Measurements from ENCODE around the gene SMG7. TPM values are rescaled to one million over a fixed set of nuclear protein-coding genes. Genes with fewer than 3 reads are reported as not detected.

The SMG7 gene
- total RNA-seq, 2 experiments from 2014 or later, result 45.0 to 185 TPM

- no peak overlapping the region for H2AFZ ChIP-seq (ENCODE audit: low read length)
- peak; percentile 79 for DNase-seq (ENCODE audit: low spot score)
- H3K9me2 ChIP-seq (ENCODE audit: insufficient read depth, low read length), result no peaks in the 10 kb centered on the region
- H3K27ac ChIP-seq (ENCODE audit: low read depth, low read length, poor library complexity, severe bottlenecking), result peak overlapping the region; percentile 30
- H4K20me1 ChIP-seq (ENCODE audit: insufficient read depth, low read length), result peaks cover 18% of the 10 kb centered on the region; the same call in 1 of the 2 replicates
- H3K36me3 ChIP-seq (ENCODE audit: insufficient read depth, low read length), result peaks cover 100% of the 10 kb centered on the region
- BruUV-seq (replicated peaks), result no TSS peak
- intact Hi-C loops (cut with micrococcal nuclease; ENCODE audit: unreplicated experiment), result loop anchor here (2.0 kb wide), 1 partner anchor 43 kb away; the partner anchor contains the start of gene NCF2
- ChIA-PET POLR2A (interaction anchor here (0.6 to 1.6 kb wide), 10 partner anchors 8 to 76 kb away, joined by 3 to 7 read pairs (median 3); partner anchors contain the start of gene SMG7), CTCF (ENCODE audit: unreplicated experiment) (interaction anchor here (1.2 kb wide), 1 partner anchor 9 kb away, joined by 3 read pairs; no protein-coding TSS in a partner anchor)
- peaks cover 48% of the 10 kb centered on the region for H3K4me1 ChIP-seq (ENCODE audit: insufficient read depth, low read length, poor library complexity, severe bottlenecking)
- peaks cover 21% of the 10 kb centered on the region; the same call in 1 of the 2 replicates for H3K79me2 ChIP-seq (ENCODE audit: insufficient read depth, low read depth, low read length)
- H3K9me3 ChIP-seq (ENCODE audit: low read length), result no peaks in the 10 kb centered on the region
- TF ChIP-seq, protein P1, sequence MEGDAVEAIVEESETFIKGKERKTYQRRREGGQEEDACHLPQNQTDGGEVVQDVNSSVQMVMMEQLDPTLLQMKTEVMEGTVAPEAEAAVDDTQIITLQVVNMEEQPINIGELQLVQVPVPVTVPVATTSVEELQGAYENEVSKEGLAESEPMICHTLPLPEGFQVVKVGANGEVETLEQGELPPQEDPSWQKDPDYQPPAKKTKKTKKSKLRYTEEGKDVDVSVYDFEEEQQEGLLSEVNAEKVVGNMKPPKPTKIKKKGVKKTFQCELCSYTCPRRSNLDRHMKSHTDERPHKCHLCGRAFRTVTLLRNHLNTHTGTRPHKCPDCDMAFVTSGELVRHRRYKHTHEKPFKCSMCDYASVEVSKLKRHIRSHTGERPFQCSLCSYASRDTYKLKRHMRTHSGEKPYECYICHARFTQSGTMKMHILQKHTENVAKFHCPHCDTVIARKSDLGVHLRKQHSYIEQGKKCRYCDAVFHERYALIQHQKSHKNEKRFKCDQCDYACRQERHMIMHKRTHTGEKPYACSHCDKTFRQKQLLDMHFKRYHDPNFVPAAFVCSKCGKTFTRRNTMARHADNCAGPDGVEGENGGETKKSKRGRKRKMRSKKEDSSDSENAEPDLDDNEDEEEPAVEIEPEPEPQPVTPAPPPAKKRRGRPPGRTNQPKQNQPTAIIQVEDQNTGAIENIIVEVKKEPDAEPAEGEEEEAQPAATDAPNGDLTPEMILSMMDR (conservative IDR thresholded peaks at IDR 0.05; ENCODE audit: low read length), result no peak
- no peak for TF ChIP-seq EZH2phosphoT487 (IDR thresholded peaks at IDR 0.05; ENCODE audit: borderline replicate concordance, low read depth, low read length)
- peak overlapping the region; percentile 56 for H3K4me2 ChIP-seq (ENCODE audit: low read length)
- no peak overlapping the region for H3K4me3 ChIP-seq (ENCODE audit: low read depth, low read length, poor library complexity, severe bottlenecking)
Measured at GRCh38 chr1:183548116-183548515, 75.8 kb downstream of the SMG7 start.

- H3K4me2 ChIP-seq (ENCODE audit: low read length), result no peak overlapping the region
- peaks cover 100% of the 10 kb centered on the region for H3K36me3 ChIP-seq (ENCODE audit: insufficient read depth, low read length)
- CTCF ChIA-PET (ENCODE audit: unreplicated experiment), result no interaction called here
- peaks cover 18% of the 10 kb centered on the region; the same call in 1 of the 2 replicates for H4K20me1 ChIP-seq (ENCODE audit: insufficient read depth, low read length)
- intact Hi-C loops (cut with micrococcal nuclease; ENCODE audit: unreplicated experiment), result no loop called here
- H3K4me1 ChIP-seq (ENCODE audit: insufficient read depth, low read length, poor library complexity, severe bottlenecking), result peaks cover 31% of the 10 kb centered on the region
- POLR2A ChIA-PET, result interaction anchor here (0.9 kb wide), 1 partner anchor 37 kb away, joined by 3 read pairs; no protein-coding TSS in a partner anchor
- H3K27ac ChIP-seq (ENCODE audit: low read depth, low read length, poor library complexity, severe bottlenecking), result no peak overlapping the region
- peaks cover 12% of the 10 kb centered on the region; the same call in 1 of the 2 replicates for H3K79me2 ChIP-seq (ENCODE audit: insufficient read depth, low read depth, low read length)
- no peaks in the 10 kb centered on the region for H3K9me2 ChIP-seq (ENCODE audit: insufficient read depth, low read length)
- H2AFZ ChIP-seq (ENCODE audit: low read length), result no peak overlapping the region
- TF ChIP-seq, protein P1 (conservative IDR thresholded peaks at IDR 0.05; ENCODE audit: low read length), result no peak
- no peak for TF ChIP-seq EZH2phosphoT487 (IDR thresholded peaks at IDR 0.05; ENCODE audit: borderline replicate concordance, low read depth, low read length)
- no peak for DNase-seq (ENCODE audit: low spot score)
- no TSS peak for BruUV-seq (replicated peaks)
- no peak overlapping the region for H3K4me3 ChIP-seq (ENCODE audit: low read depth, low read length, poor library complexity, severe bottlenecking)
- H3K9me3 ChIP-seq (ENCODE audit: low read length), result no peaks in the 10 kb centered on the region
Measured at GRCh38 chr1:183550915-183551314, 78.6 kb downstream of the SMG7 start.

GRCh38 chr1:183551924-183552323, 79.6 kb downstream of the SMG7 start:
- no peaks in the 10 kb centered on the region for H3K9me3 ChIP-seq (ENCODE audit: low read length)
- H3K4me1 ChIP-seq (ENCODE audit: insufficient read depth, low read length, poor library complexity, severe bottlenecking), result peaks cover 21% of the 10 kb centered on the region
- no peaks in the 10 kb centered on the region for H3K9me2 ChIP-seq (ENCODE audit: insufficient read depth, low read length)
- no peak overlapping the region for H3K27ac ChIP-seq (ENCODE audit: low read depth, low read length, poor library complexity, severe bottlenecking)
- no peak for DNase-seq (ENCODE audit: low spot score)
- H2AFZ ChIP-seq (ENCODE audit: low read length), result no peak overlapping the region
- ChIA-PET CTCF (ENCODE audit: unreplicated experiment) (no interaction called here), POLR2A (interaction anchor here (0.9 kb wide), 1 partner anchor 36 kb away, joined by 3 read pairs; no protein-coding TSS in a partner anchor)
- TF ChIP-seq, protein P1 (conservative IDR thresholded peaks at IDR 0.05; ENCODE audit: low read length), result no peak
- no peak for TF ChIP-seq EZH2phosphoT487 (IDR thresholded peaks at IDR 0.05; ENCODE audit: borderline replicate concordance, low read depth, low read length)
- H3K4me3 ChIP-seq (ENCODE audit: low read depth, low read length, poor library complexity, severe bottlenecking), result no peak overlapping the region
- H3K79me2 ChIP-seq (ENCODE audit: insufficient read depth, low read depth, low read length), result peaks cover 12% of the 10 kb centered on the region; the same call in 1 of the 2 replicates
- peaks cover 100% of the 10 kb centered on the region for H3K36me3 ChIP-seq (ENCODE audit: insufficient read depth, low read length)
- BruUV-seq (replicated peaks), result no TSS peak
- H3K4me2 ChIP-seq (ENCODE audit: low read length), result no peak overlapping the region
- peaks cover 18% of the 10 kb centered on the region; the same call in 1 of the 2 replicates for H4K20me1 ChIP-seq (ENCODE audit: insufficient read depth, low read length)
- intact Hi-C loops (cut with micrococcal nuclease; ENCODE audit: unreplicated experiment), result no loop called here
